H9 (cell line): ENCODE data around the gene NCOA1. TPM values are rescaled to one million over a fixed set of nuclear protein-coding genes. Genes with fewer than 3 reads are reported as not detected.
A peak's percentile ranks its signal among the peaks of the same experiment; 100 is the strongest.

Source experiments
- DNase-seq: peaks from one replicate; pipeline ENCODE4 v3.0.0-alpha.2; 2017
- H2AFZ ChIP-seq: one replicate; pipeline ENCODE4 v1.6.1; 2013; ENCODE audit warnings: mild to moderate bottlenecking, low read length, control low read depth, moderate library complexity
- H2AK5ac ChIP-seq: 2 replicates; pipeline ENCODE4 v1.6.1; 2013; ENCODE audit warnings: low read length, control low read depth, mixed read lengths; ENCODE audit not compliant: insufficient read length
- H2BK120ac ChIP-seq: one replicate; pipeline ENCODE4 v1.6.1; 2013; ENCODE audit warnings: low read depth, mild to moderate bottlenecking, low read length, control low read depth, inconsistent platforms; ENCODE audit not compliant: poor library complexity, severe bottlenecking
- H2BK12ac ChIP-seq: 2 replicates; pipeline ENCODE4 v1.6.1; 2013; ENCODE audit warnings: low read length, control low read depth, mixed read lengths, low read depth; ENCODE audit not compliant: insufficient read length
- H2BK15ac ChIP-seq: 2 replicates; pipeline ENCODE4 v1.6.1; 2013; ENCODE audit warnings: low read depth, low read length, control low read depth
- H2BK20ac ChIP-seq: one replicate; pipeline ENCODE4 v1.6.1; 2013; ENCODE audit warnings: low read depth, mild to moderate bottlenecking, low read length, control low read depth, inconsistent platforms; ENCODE audit not compliant: poor library complexity, severe bottlenecking
- H2BK5ac ChIP-seq: 2 replicates; pipeline ENCODE4 v1.6.1; 2013; ENCODE audit warnings: low read length, control low read depth, mixed read lengths; ENCODE audit not compliant: insufficient read length
- H3K14ac ChIP-seq: 2 replicates; pipeline ENCODE4 v1.6.1; 2013; ENCODE audit warnings: low read length, control low read depth; ENCODE audit not compliant: insufficient read depth
- H3K18ac ChIP-seq: 2 replicates; pipeline ENCODE4 v1.6.1; 2013; ENCODE audit warnings: low read depth, mild to moderate bottlenecking, mixed read lengths, low read length, control low read depth; ENCODE audit not compliant: insufficient read length
- H3K23ac ChIP-seq: 2 replicates; pipeline ENCODE4 v1.6.1; 2013; ENCODE audit warnings: low read length, control low read depth, mixed read lengths, low read depth; ENCODE audit not compliant: insufficient read length
- H3K23me2 ChIP-seq: 2 replicates; pipeline ENCODE4 v1.6.1; 2013; ENCODE audit warnings: low read depth, mild to moderate bottlenecking, mixed read lengths, low read length, control low read depth; ENCODE audit not compliant: insufficient read length, poor library complexity, severe bottlenecking
- H3K27ac ChIP-seq: 2 replicates; pipeline ENCODE4 v1.5.1; 2013; ENCODE audit warnings: low read length, control low read depth, mixed read lengths, low read depth; ENCODE audit not compliant: insufficient read length
- H3K27me3 ChIP-seq: 2 replicates; pipeline ENCODE4 v1.6.1; 2013; ENCODE audit warnings: low read length, control low read depth, inconsistent platforms; ENCODE audit not compliant: insufficient read depth
- H3K4ac ChIP-seq: 2 replicates; pipeline ENCODE4 v1.6.1; 2013; ENCODE audit warnings: low read depth, mild to moderate bottlenecking, control low read depth, inconsistent platforms, low read length, moderate library complexity
- H3K4me1 ChIP-seq: 2 replicates; pipeline ENCODE4 v1.6.1; 2013; ENCODE audit warnings: low read length, control low read depth, inconsistent platforms; ENCODE audit not compliant: insufficient read depth
- H3K4me2 ChIP-seq: 2 replicates; pipeline ENCODE4 v1.6.1; 2013; ENCODE audit warnings: low read length, control low read depth, mixed read lengths; ENCODE audit not compliant: insufficient read length, insufficient read depth
- H3K56ac ChIP-seq: 2 replicates; pipeline ENCODE4 v1.6.1; 2013; ENCODE audit warnings: low read depth, mild to moderate bottlenecking, mixed read lengths, low read length, control low read depth; ENCODE audit not compliant: insufficient read length
- H3K79me1 ChIP-seq: 2 replicates; pipeline ENCODE4 v1.6.1; 2013; ENCODE audit warnings: low read depth, mild to moderate bottlenecking, moderate library complexity, low read length, control low read depth, inconsistent platforms; ENCODE audit not compliant: insufficient read depth, poor library complexity, severe bottlenecking
- H3K79me2 ChIP-seq: 2 replicates; pipeline ENCODE4 v1.6.1; 2013; ENCODE audit warnings: low read length, control low read depth, inconsistent platforms; ENCODE audit not compliant: insufficient read depth
- H3K9ac ChIP-seq: 2 replicates; pipeline ENCODE4 v1.6.1; 2013; ENCODE audit warnings: low read length, control low read depth, mixed read lengths; ENCODE audit not compliant: insufficient read length; ENCODE audit errors: extremely low read depth
- H3K9me3 ChIP-seq: one replicate; pipeline ENCODE4 v1.6.1; 2013; ENCODE audit warnings: low read depth, low read length, inconsistent platforms; ENCODE audit not compliant: control insufficient read depth
- H3T11ph ChIP-seq: one replicate; pipeline ENCODE4 v1.6.1; 2013; ENCODE audit warnings: mild to moderate bottlenecking, low read length, control low read depth, inconsistent platforms
- H4K20me1 ChIP-seq: one replicate; pipeline ENCODE4 v1.6.1; 2013; ENCODE audit not compliant: control insufficient read depth, insufficient read length, insufficient read depth
- H4K5ac ChIP-seq: 2 replicates; pipeline ENCODE4 v1.6.1; 2013; ENCODE audit warnings: low read depth, mild to moderate bottlenecking, mixed read lengths, low read length, control low read depth; ENCODE audit not compliant: insufficient read length
- H4K8ac ChIP-seq: replicated peaks from 2 replicates; pipeline ENCODE4 v1.6.1; 2013; ENCODE audit warnings: low read length, control low read depth, mixed read lengths, low read depth; ENCODE audit not compliant: insufficient read length
- H4K91ac ChIP-seq: 2 replicates; pipeline ENCODE4 v1.6.1; 2013; ENCODE audit warnings: low read depth, mild to moderate bottlenecking, moderate library complexity, mixed read lengths, low read length, control low read depth; ENCODE audit not compliant: insufficient read length
- H3K27ac Mint-ChIP-seq, 3 experiments: 2 replicates in 2 of 3; 3 replicates in 1 of 3; pipeline ENCODE4 v1.8.0; 2020 to 2021; ENCODE audit warnings: mixed read lengths in 3 of 3, mild to moderate bottlenecking in 1 of 3, moderate library complexity in 1 of 3
- H3K27me3 Mint-ChIP-seq: 2 replicates; pipeline ENCODE4 v1.8.0; 2021; ENCODE audit warnings: low read depth, mild to moderate bottlenecking, moderate library complexity, mixed read lengths
- H3K36me3 Mint-ChIP-seq, 3 experiments: 2 replicates in 2 of 3; 3 replicates in 1 of 3; pipeline ENCODE4 v1.8.0; 2020 to 2021; ENCODE audit warnings: low read depth in 3 of 3, mixed read lengths in 3 of 3; ENCODE audit not compliant: insufficient read depth in 1 of 3
- H3K4me1 Mint-ChIP-seq, 2 experiments: 2 replicates each; pipeline ENCODE4 v1.8.0; 2020; ENCODE audit warnings: mixed read lengths in 2 of 2
- H3K4me3 Mint-ChIP-seq, 2 experiments: 2 replicates in 1 of 2; 3 replicates in 1 of 2; pipeline ENCODE4 v1.8.0; 2020 to 2021; ENCODE audit warnings: mild to moderate bottlenecking in 2 of 2, mixed read lengths in 2 of 2, moderate library complexity in 1 of 2
- H3K9me3 Mint-ChIP-seq, 2 experiments: 2 replicates in 1 of 2; 3 replicates in 1 of 2; pipeline ENCODE4 v1.8.0; 2020; ENCODE audit warnings: mild to moderate bottlenecking in 2 of 2, mixed read lengths in 2 of 2, moderate library complexity in 1 of 2
- CTCF ChIP-seq: fragments of 200-600 bp; sonication (generic); conservative IDR thresholded peaks from 3 replicates; pipeline ENCODE4 v1.8.0; 2021; ENCODE audit warnings: antibody characterized with exemption, mild to moderate bottlenecking
- total RNA-seq: library from RNA; stranded (reverse); gene quantifications from 2 replicates; pipeline ENCODE4 v1.2.1, GENCODE V29; 2021

Gene NCOA1
- total RNA-seq, 1 experiment from 2014 or later, result 14.8 TPM

DNA sequence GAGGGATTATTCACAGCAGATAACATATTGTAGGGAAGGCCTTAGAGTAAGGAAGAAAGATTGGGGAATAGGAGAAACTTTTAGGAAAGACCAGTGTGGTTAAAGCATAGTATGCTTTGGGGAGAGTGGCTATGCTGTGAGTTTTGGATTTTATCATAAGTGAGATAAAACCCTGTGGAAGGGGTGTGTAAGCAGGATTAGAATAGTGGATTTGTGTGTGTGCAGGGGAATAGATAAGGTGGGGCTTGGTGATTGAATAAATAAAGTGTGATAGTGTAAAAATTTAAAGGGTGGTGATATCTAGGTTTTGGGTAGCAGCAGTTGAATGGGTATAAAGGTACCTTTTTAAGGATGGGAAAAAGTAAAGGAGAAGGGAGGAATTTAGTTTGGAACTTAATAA is 137.7 kb downstream of the NCOA1 start:
- Histone ChIP-seq H3K79me1 (no peaks in the 10 kb centered on the region), H3K56ac (no peak overlapping the region), H4K5ac (no peak overlapping the region), H3K27ac (no peak overlapping the region), H2BK120ac (no peak overlapping the region), H3K14ac (no peak overlapping the region), H3K4ac (no peak overlapping the region), H4K91ac (no peak overlapping the region), H3K79me2 (no peaks in the 10 kb centered on the region), H2AK5ac (no peak overlapping the region), H3K27me3 (no peaks in the 10 kb centered on the region), H2BK12ac (no peak overlapping the region), H4K20me1 (no peaks in the 10 kb centered on the region), H3K23me2 (no peaks in the 10 kb centered on the region), H2BK15ac (no peak overlapping the region), H3K9me3 (no peaks in the 10 kb centered on the region), H4K8ac (no peak overlapping the region), H2BK5ac (no peak overlapping the region), H3K4me1 (no peaks in the 10 kb centered on the region), H3K4me2 (no peak overlapping the region), H3K23ac (no peak overlapping the region), H3K18ac (no peak overlapping the region), H2BK20ac (no peak overlapping the region), H3K9ac (no peak overlapping the region), H3T11ph (no peak overlapping the region), H2AFZ (no peak overlapping the region)
- Mint-ChIP-seq H3K9me3 (no peaks in the 10 kb centered on the region), H3K4me3 (no peak overlapping the region), H3K36me3 (no peaks in the 10 kb centered on the region), H3K27ac (peak overlapping the region in 1 of 3 experiments; percentile 6; a peak in 1 of 7 replicates), H3K27me3 (no peaks in the 10 kb centered on the region), H3K4me1 (no peaks in the 10 kb centered on the region)
- no peak for TF ChIP-seq CTCF
- DNase-seq, result no peak
